ENCODE measurements around the gene FGFR3.

FGFR3 gene

GRCh38 chr4:1810765-1811164 is 17.7 kb downstream of the FGFR3 start:
- Histone ChIP-seq H3K23ac (ENCODE audit: low read length) (no peak overlapping the region), H3K9ac (ENCODE audit: low read length) (no peak overlapping the region), H3K4me3 (ENCODE audit: low read length) (no peak overlapping the region), H3K56ac (ENCODE audit: low read length) (no peak overlapping the region), H2BK15ac (replicated peaks; ENCODE audit: low read depth) (no peak overlapping the region), H3K4ac (ENCODE audit: low read depth, low read length) (no peak overlapping the region), H3K18ac (ENCODE audit: low read length) (no peak overlapping the region), H4K8ac (ENCODE audit: low read depth, low read length) (no peak overlapping the region), H2AK5ac (ENCODE audit: low read length) (no peak overlapping the region), H3K4me2 (ENCODE audit: low read length) (no peak overlapping the region), H2BK120ac (ENCODE audit: low read depth, low read length) (no peak overlapping the region), H3K79me1 (ENCODE audit: low read length) (no peaks in the 10 kb centered on the region), H3K4me1 (ENCODE audit: control insufficient read depth, low read depth, low read length) (no peaks in the 10 kb centered on the region), H3K27ac (ENCODE audit: low read depth, low read length) (no peak overlapping the region), H4K5ac (ENCODE audit: low read length) (no peak overlapping the region), H3K79me2 (ENCODE audit: control insufficient read depth, insufficient read depth, low read length) (no peaks in the 10 kb centered on the region), H3K36me3 (ENCODE audit: control insufficient read depth, insufficient read depth, low read length) (peaks cover 9% of the 10 kb centered on the region), H3K27me3 (ENCODE audit: insufficient read depth, low read length, poor library complexity) (no peaks in the 10 kb centered on the region), H2BK5ac (ENCODE audit: low read length) (no peak overlapping the region)
- no peak for DNase-seq
- WGBS (ENCODE audit: extremely low coverage, insufficient coverage, low lambda C conversion rate): no CpG with 5 or more reads among the region's 10 CpGs

- Histone ChIP-seq H4K8ac (ENCODE audit: low read depth, low read length) (no peak overlapping the region), H3K4ac (ENCODE audit: low read depth, low read length) (no peak overlapping the region), H3K4me2 (ENCODE audit: low read length) (no peak overlapping the region), H3K4me3 (ENCODE audit: low read length) (no peak overlapping the region), H3K4me1 (ENCODE audit: control insufficient read depth, low read depth, low read length) (no peaks in the 10 kb centered on the region), H3K27me3 (ENCODE audit: insufficient read depth, low read length, poor library complexity) (no peaks in the 10 kb centered on the region), H3K18ac (ENCODE audit: low read length) (no peak overlapping the region), H3K56ac (ENCODE audit: low read length) (no peak overlapping the region), H3K23ac (ENCODE audit: low read length) (no peak overlapping the region), H3K9ac (ENCODE audit: low read length) (no peak overlapping the region), H3K79me1 (ENCODE audit: low read length) (no peaks in the 10 kb centered on the region), H4K5ac (ENCODE audit: low read length) (no peak overlapping the region), H2BK5ac (ENCODE audit: low read length) (no peak overlapping the region), H3K79me2 (ENCODE audit: control insufficient read depth, insufficient read depth, low read length) (no peaks in the 10 kb centered on the region), H2BK15ac (replicated peaks; ENCODE audit: low read depth) (no peak overlapping the region), H3K27ac (ENCODE audit: low read depth, low read length) (no peak overlapping the region), H2BK120ac (ENCODE audit: low read depth, low read length) (no peak overlapping the region), H3K36me3 (ENCODE audit: control insufficient read depth, insufficient read depth, low read length) (peaks cover 9% of the 10 kb centered on the region), H2AK5ac (ENCODE audit: low read length) (no peak overlapping the region)
- WGBS (ENCODE audit: extremely low coverage, insufficient coverage, low lambda C conversion rate): no CpG with 5 or more reads among the region's 11 CpGs
- DNase-seq: no peak
Observed at GRCh38 chr4:1812720-1813119, 19.6 kb downstream of the FGFR3 start.

GRCh38 chr4:1813231-1813630 is 20.1 kb downstream of the FGFR3 start:
- H3K79me1 ChIP-seq (ENCODE audit: low read length): no peaks in the 10 kb centered on the region
- no peak overlapping the region for H3K4me3 ChIP-seq (ENCODE audit: low read length)
- no peak overlapping the region for H4K5ac ChIP-seq (ENCODE audit: low read length)
- H2BK5ac ChIP-seq (ENCODE audit: low read length): no peak overlapping the region
- DNase-seq: no peak
- no peaks in the 10 kb centered on the region for H3K4me1 ChIP-seq (ENCODE audit: control insufficient read depth, low read depth, low read length)
- H3K27me3 ChIP-seq (ENCODE audit: insufficient read depth, low read length, poor library complexity): no peaks in the 10 kb centered on the region
- no peaks in the 10 kb centered on the region for H3K79me2 ChIP-seq (ENCODE audit: control insufficient read depth, insufficient read depth, low read length)
- H2BK120ac ChIP-seq (ENCODE audit: low read depth, low read length): no peak overlapping the region
- no peak overlapping the region for H3K4ac ChIP-seq (ENCODE audit: low read depth, low read length)
- H4K8ac ChIP-seq (ENCODE audit: low read depth, low read length): no peak overlapping the region
- no peak overlapping the region for H2BK15ac ChIP-seq (replicated peaks; ENCODE audit: low read depth)
- H3K56ac ChIP-seq (ENCODE audit: low read length): no peak overlapping the region
- no peak overlapping the region for H3K27ac ChIP-seq (ENCODE audit: low read depth, low read length)
- peaks cover 9% of the 10 kb centered on the region for H3K36me3 ChIP-seq (ENCODE audit: control insufficient read depth, insufficient read depth, low read length)
- H3K9ac ChIP-seq (ENCODE audit: low read length): no peak overlapping the region
- H2AK5ac ChIP-seq (ENCODE audit: low read length): no peak overlapping the region
- no peak overlapping the region for H3K18ac ChIP-seq (ENCODE audit: low read length)
- WGBS (ENCODE audit: extremely low coverage, insufficient coverage, low lambda C conversion rate): no CpG with 5 or more reads among the region's 9 CpGs
- no peak overlapping the region for H3K4me2 ChIP-seq (ENCODE audit: low read length)
- no peak overlapping the region for H3K23ac ChIP-seq (ENCODE audit: low read length)

DNA sequence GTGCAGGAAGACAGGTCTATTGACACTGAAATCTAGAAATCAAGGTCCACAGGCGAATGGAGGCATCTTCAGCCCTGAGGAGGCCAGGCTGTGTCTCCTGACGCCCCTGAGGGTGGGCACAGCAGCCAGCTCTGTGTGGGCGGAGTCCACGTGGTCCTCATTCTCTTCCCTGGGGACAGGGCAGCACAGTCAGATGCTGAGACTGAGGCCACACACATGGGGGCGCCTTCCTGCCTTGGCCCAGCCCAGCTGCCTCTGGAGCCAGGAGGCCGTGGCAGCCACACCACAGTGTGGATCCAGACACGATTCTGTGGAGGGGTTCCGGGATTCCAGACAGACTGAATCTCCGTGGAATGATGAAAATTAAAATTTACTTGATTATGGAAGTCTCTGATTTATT is 20.8 kb downstream of the FGFR3 start:
- Histone ChIP-seq H3K9ac (ENCODE audit: low read length) (no peak overlapping the region), H3K4me2 (ENCODE audit: low read length) (no peak overlapping the region), H3K56ac (ENCODE audit: low read length) (no peak overlapping the region), H3K36me3 (ENCODE audit: control insufficient read depth, insufficient read depth, low read length) (peaks cover 10% of the 10 kb centered on the region), H3K79me2 (ENCODE audit: control insufficient read depth, insufficient read depth, low read length) (no peaks in the 10 kb centered on the region), H2BK120ac (ENCODE audit: low read depth, low read length) (no peak overlapping the region), H3K23ac (ENCODE audit: low read length) (no peak overlapping the region), H4K8ac (ENCODE audit: low read depth, low read length) (no peak overlapping the region), H3K4ac (ENCODE audit: low read depth, low read length) (no peak overlapping the region), H3K4me3 (ENCODE audit: low read length) (no peak overlapping the region), H2BK15ac (replicated peaks; ENCODE audit: low read depth) (no peak overlapping the region), H3K79me1 (ENCODE audit: low read length) (no peaks in the 10 kb centered on the region), H4K5ac (ENCODE audit: low read length) (no peak overlapping the region), H3K4me1 (ENCODE audit: control insufficient read depth, low read depth, low read length) (no peaks in the 10 kb centered on the region), H3K27ac (ENCODE audit: low read depth, low read length) (no peak overlapping the region), H2AK5ac (ENCODE audit: low read length) (no peak overlapping the region), H3K27me3 (ENCODE audit: insufficient read depth, low read length, poor library complexity) (no peaks in the 10 kb centered on the region), H2BK5ac (ENCODE audit: low read length) (no peak overlapping the region), H3K18ac (ENCODE audit: low read length) (no peak overlapping the region)
- WGBS (ENCODE audit: extremely low coverage, insufficient coverage, low lambda C conversion rate): no CpG with 5 or more reads among the region's 9 CpGs
- no peak for DNase-seq

DNA sequence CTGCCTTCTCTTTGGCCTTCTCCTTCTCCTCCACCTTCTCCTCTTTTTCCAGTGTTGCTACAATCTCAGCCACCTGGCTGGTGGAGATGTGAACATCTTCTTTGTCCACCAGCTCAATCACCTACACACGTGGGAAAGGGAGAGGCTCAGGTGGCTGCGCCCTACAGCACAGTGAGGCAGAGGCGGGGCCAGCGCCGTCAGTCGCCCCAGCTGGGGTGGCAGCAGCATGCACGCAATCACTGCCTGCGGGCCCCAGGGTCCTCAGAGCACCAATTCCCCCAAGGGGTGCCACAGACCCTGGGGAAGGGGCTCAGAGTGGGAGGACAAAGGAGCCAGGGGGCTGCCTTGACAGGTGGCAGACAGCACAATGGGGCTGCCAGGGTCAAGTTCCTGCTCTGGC is 21.4 kb downstream of the FGFR3 start:
- no peak overlapping the region for H2BK120ac ChIP-seq (ENCODE audit: low read depth, low read length)
- H3K27ac ChIP-seq (ENCODE audit: low read depth, low read length): no peak overlapping the region
- H3K79me2 ChIP-seq (ENCODE audit: control insufficient read depth, insufficient read depth, low read length): no peaks in the 10 kb centered on the region
- no peak overlapping the region for H3K9ac ChIP-seq (ENCODE audit: low read length)
- peaks cover 12% of the 10 kb centered on the region for H3K36me3 ChIP-seq (ENCODE audit: control insufficient read depth, insufficient read depth, low read length)
- H3K4me2 ChIP-seq (ENCODE audit: low read length): no peak overlapping the region
- no peak overlapping the region for H2AK5ac ChIP-seq (ENCODE audit: low read length)
- no peak overlapping the region for H3K18ac ChIP-seq (ENCODE audit: low read length)
- H3K4me1 ChIP-seq (ENCODE audit: control insufficient read depth, low read depth, low read length): no peaks in the 10 kb centered on the region
- H3K4me3 ChIP-seq (ENCODE audit: low read length): no peak overlapping the region
- H4K5ac ChIP-seq (ENCODE audit: low read length): no peak overlapping the region
- H3K27me3 ChIP-seq (ENCODE audit: insufficient read depth, low read length, poor library complexity): no peaks in the 10 kb centered on the region
- no peak for DNase-seq
- no peak overlapping the region for H3K4ac ChIP-seq (ENCODE audit: low read depth, low read length)
- H2BK15ac ChIP-seq (replicated peaks; ENCODE audit: low read depth): no peak overlapping the region
- H3K23ac ChIP-seq (ENCODE audit: low read length): no peak overlapping the region
- H3K79me1 ChIP-seq (ENCODE audit: low read length): no peaks in the 10 kb centered on the region
- WGBS (ENCODE audit: extremely low coverage, insufficient coverage, low lambda C conversion rate): no CpG with 5 or more reads among the region's 8 CpGs
- no peak overlapping the region for H2BK5ac ChIP-seq (ENCODE audit: low read length)
- H4K8ac ChIP-seq (ENCODE audit: low read depth, low read length): no peak overlapping the region
- no peak overlapping the region for H3K56ac ChIP-seq (ENCODE audit: low read length)

GRCh38 chr4:1815096-1815996 is 22.3 kb downstream of the FGFR3 start:
- Histone ChIP-seq H3K4me1 (ENCODE audit: control insufficient read depth, low read depth, low read length) (no peaks in the 10 kb centered on the region), H3K36me3 (ENCODE audit: control insufficient read depth, insufficient read depth, low read length) (peaks cover 12% of the 10 kb centered on the region), H2AK5ac (ENCODE audit: low read length) (no peak overlapping the region), H3K23ac (ENCODE audit: low read length) (no peak overlapping the region), H3K79me1 (ENCODE audit: low read length) (no peaks in the 10 kb centered on the region), H2BK120ac (ENCODE audit: low read depth, low read length) (no peak overlapping the region), H3K9ac (ENCODE audit: low read length) (no peak overlapping the region), H2BK15ac (replicated peaks; ENCODE audit: low read depth) (no peak overlapping the region), H3K4ac (ENCODE audit: low read depth, low read length) (no peak overlapping the region), H4K5ac (ENCODE audit: low read length) (no peak overlapping the region), H3K27ac (ENCODE audit: low read depth, low read length) (no peak overlapping the region), H3K4me3 (ENCODE audit: low read length) (no peak overlapping the region), H2BK5ac (ENCODE audit: low read length) (no peak overlapping the region), H3K4me2 (ENCODE audit: low read length) (no peak overlapping the region), H3K56ac (ENCODE audit: low read length) (no peak overlapping the region), H3K27me3 (ENCODE audit: insufficient read depth, low read length, poor library complexity) (no peaks in the 10 kb centered on the region), H3K79me2 (ENCODE audit: control insufficient read depth, insufficient read depth, low read length) (no peaks in the 10 kb centered on the region), H4K8ac (ENCODE audit: low read depth, low read length) (no peak overlapping the region), H3K18ac (ENCODE audit: low read length) (no peak overlapping the region)
- no peak for DNase-seq
- no CpG with 5 or more reads among the region's 34 CpGs for WGBS (ENCODE audit: extremely low coverage, insufficient coverage, low lambda C conversion rate)

Data from mesendoderm (in vitro differentiated cells).